KG1 (cell line): ENCODE measurements around the gene C3orf18.

Experiments
- DNase-seq: peaks from one replicate; lab custom pipeline; 2025; lab: John Stamatoyannopoulos, UW

Gene C3orf18

GRCh38 chr3:50551054-50551659 lies 16.4 kb downstream of the C3orf18 start:
- DNase-seq = no peak

GRCh38 chr3:50550079-50550736 lies 17.3 kb downstream of the C3orf18 start:
- peak; percentile 27 for DNase-seq

- no peak for DNase-seq
These were observed 18.3 kb downstream of the C3orf18 start for GRCh38 chr3:50549226-50549625.

- no peak for DNase-seq
These were observed 21.8 kb downstream of the C3orf18 start for GRCh38 chr3:50545781-50546180.

GRCh38 chr3:50542177-50543034 lies 25.1 kb downstream of the C3orf18 start:
- DNase-seq = no peak

- no peak for DNase-seq
These were observed 27.9 kb downstream of the C3orf18 start for GRCh38 chr3:50539356-50540286.

- no peak for DNase-seq
These were observed 30.0 kb downstream of the C3orf18 start for GRCh38 chr3:50537421-50538129.

GRCh38 chr3:50536471-50537180 lies 30.9 kb downstream of the C3orf18 start:
- DNase-seq = no peak

- DNase-seq = no peak
These were observed 32.7 kb downstream of the C3orf18 start for GRCh38 chr3:50534681-50535330.

GRCh38 chr3:50533807-50534461 lies 33.6 kb downstream of the C3orf18 start:
- no peak for DNase-seq

GRCh38 chr3:50533316-50533715 lies 34.2 kb downstream of the C3orf18 start:
- DNase-seq = no peak

- no peak for DNase-seq
These were observed 35.4 kb downstream of the C3orf18 start for GRCh38 chr3:50532062-50532705.

- DNase-seq = no peak
These were observed 36.3 kb downstream of the C3orf18 start for GRCh38 chr3:50531201-50531600.

GRCh38 chr3:50530001-50530970 lies 37.3 kb downstream of the C3orf18 start:
- DNase-seq = no peak

GRCh38 chr3:50525987-50526386 lies 41.6 kb downstream of the C3orf18 start:
- DNase-seq = peak; percentile 7

GRCh38 chr3:50525191-50525910 lies 42.2 kb downstream of the C3orf18 start:
- no peak for DNase-seq

- no peak for DNase-seq
These were observed 42.8 kb downstream of the C3orf18 start for GRCh38 chr3:50524746-50525145.
